ENCODE measurements around the gene NLK. TPM values are rescaled to one million over a fixed set of nuclear protein-coding genes. Genes with fewer than 3 reads are reported as not detected.

Gene NLK
- total and polyA plus RNA-seq, 10 of the 15 experiments (the other 5 are each of a cell fraction or from before 2014, with no cell fraction given) = 5.0 to 22.9 (median 15.0) TPM

DNA sequence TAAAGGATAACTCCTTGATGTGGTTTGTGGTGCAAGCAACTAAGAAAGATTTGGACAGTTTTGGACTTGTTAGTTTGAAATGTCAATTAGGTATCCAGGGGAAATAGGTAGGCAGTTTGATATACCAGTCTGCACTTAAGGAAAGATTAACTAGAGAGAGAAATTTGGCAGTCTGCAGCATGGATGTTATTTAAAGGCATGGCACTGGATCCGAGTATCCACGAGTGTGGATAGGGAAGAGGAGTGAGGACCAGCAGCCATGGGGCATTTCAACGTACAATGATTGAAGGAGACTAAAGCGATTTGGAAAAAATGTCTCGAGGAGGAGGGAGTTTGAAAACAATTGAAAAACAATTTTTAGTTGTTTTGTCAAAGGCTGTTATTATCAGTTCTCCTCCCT lies 117.4 kb downstream of the NLK start:
- TF ChIP-seq SREBF1 (IDR thresholded peaks at IDR 0.05; ENCODE audit: low read length) = no peak
- no peak for TF ChIP-seq HDAC6 (IDR thresholded peaks at IDR 0.05; ENCODE audit: unreplicated experiment)
- no peak for TF ChIP-seq MXI1 (IDR thresholded peaks at IDR 0.05; ENCODE audit: low read depth, low read length)
- TF ChIP-seq, protein P1, sequence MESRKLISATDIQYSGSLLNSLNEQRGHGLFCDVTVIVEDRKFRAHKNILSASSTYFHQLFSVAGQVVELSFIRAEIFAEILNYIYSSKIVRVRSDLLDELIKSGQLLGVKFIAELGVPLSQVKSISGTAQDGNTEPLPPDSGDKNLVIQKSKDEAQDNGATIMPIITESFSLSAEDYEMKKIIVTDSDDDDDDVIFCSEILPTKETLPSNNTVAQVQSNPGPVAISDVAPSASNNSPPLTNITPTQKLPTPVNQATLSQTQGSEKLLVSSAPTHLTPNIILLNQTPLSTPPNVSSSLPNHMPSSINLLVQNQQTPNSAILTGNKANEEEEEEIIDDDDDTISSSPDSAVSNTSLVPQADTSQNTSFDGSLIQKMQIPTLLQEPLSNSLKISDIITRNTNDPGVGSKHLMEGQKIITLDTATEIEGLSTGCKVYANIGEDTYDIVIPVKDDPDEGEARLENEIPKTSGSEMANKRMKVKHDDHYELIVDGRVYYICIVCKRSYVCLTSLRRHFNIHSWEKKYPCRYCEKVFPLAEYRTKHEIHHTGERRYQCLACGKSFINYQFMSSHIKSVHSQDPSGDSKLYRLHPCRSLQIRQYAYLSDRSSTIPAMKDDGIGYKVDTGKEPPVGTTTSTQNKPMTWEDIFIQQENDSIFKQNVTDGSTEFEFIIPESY (IDR thresholded peaks at IDR 0.05) = no peak
- TF ChIP-seq RBBP5 (conservative IDR thresholded peaks at IDR 0.05) = no peak
- no peak for TF ChIP-seq PAX8 (IDR thresholded peaks at IDR 0.05)
- no peak for TF ChIP-seq FOXM1 (IDR thresholded peaks at IDR 0.05; ENCODE audit: low read depth, low read length)
- TF ChIP-seq, protein P2, sequence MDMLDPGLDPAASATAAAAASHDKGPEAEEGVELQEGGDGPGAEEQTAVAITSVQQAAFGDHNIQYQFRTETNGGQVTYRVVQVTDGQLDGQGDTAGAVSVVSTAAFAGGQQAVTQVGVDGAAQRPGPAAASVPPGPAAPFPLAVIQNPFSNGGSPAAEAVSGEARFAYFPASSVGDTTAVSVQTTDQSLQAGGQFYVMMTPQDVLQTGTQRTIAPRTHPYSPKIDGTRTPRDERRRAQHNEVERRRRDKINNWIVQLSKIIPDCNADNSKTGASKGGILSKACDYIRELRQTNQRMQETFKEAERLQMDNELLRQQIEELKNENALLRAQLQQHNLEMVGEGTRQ (IDR thresholded peaks at IDR 0.05; ENCODE audit: borderline replicate concordance, low read depth, low read length) = no peak
- TF ChIP-seq, protein P3, sequence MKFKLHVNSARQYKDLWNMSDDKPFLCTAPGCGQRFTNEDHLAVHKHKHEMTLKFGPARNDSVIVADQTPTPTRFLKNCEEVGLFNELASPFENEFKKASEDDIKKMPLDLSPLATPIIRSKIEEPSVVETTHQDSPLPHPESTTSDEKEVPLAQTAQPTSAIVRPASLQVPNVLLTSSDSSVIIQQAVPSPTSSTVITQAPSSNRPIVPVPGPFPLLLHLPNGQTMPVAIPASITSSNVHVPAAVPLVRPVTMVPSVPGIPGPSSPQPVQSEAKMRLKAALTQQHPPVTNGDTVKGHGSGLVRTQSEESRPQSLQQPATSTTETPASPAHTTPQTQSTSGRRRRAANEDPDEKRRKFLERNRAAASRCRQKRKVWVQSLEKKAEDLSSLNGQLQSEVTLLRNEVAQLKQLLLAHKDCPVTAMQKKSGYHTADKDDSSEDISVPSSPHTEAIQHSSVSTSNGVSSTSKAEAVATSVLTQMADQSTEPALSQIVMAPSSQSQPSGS (IDR thresholded peaks at IDR 0.05; ENCODE audit: low read length) = no peak
- TF ChIP-seq, protein P4, sequence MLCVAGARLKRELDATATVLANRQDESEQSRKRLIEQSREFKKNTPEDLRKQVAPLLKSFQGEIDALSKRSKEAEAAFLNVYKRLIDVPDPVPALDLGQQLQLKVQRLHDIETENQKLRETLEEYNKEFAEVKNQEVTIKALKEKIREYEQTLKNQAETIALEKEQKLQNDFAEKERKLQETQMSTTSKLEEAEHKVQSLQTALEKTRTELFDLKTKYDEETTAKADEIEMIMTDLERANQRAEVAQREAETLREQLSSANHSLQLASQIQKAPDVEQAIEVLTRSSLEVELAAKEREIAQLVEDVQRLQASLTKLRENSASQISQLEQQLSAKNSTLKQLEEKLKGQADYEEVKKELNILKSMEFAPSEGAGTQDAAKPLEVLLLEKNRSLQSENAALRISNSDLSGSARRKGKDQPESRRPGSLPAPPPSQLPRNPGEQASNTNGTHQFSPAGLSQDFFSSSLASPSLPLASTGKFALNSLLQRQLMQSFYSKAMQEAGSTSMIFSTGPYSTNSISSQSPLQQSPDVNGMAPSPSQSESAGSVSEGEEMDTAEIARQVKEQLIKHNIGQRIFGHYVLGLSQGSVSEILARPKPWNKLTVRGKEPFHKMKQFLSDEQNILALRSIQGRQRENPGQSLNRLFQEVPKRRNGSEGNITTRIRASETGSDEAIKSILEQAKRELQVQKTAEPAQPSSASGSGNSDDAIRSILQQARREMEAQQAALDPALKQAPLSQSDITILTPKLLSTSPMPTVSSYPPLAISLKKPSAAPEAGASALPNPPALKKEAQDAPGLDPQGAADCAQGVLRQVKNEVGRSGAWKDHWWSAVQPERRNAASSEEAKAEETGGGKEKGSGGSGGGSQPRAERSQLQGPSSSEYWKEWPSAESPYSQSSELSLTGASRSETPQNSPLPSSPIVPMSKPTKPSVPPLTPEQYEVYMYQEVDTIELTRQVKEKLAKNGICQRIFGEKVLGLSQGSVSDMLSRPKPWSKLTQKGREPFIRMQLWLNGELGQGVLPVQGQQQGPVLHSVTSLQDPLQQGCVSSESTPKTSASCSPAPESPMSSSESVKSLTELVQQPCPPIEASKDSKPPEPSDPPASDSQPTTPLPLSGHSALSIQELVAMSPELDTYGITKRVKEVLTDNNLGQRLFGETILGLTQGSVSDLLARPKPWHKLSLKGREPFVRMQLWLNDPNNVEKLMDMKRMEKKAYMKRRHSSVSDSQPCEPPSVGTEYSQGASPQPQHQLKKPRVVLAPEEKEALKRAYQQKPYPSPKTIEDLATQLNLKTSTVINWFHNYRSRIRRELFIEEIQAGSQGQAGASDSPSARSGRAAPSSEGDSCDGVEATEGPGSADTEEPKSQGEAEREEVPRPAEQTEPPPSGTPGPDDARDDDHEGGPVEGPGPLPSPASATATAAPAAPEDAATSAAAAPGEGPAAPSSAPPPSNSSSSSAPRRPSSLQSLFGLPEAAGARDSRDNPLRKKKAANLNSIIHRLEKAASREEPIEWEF (IDR thresholded peaks at IDR 0.05; ENCODE audit: insufficient replicate concordance, low read depth, low read length) = no peak
- in situ Hi-C loops (cut with MboI) = no loop called here
- CTCF ChIA-PET = no interaction called here

More for the DNA sequence above, 117.4 kb downstream of the NLK start:
- no peak for FAIRE-seq
- RAD21 ChIA-PET (ENCODE audit: unreplicated experiment) = no interaction called here
- 90% methylated on average over 5 of the region's 5 CpGs for WGBS (ENCODE audit: insufficient coverage, insufficient replicate concordance, low lambda C conversion rate, missing lambda C conversion rate)
- Histone ChIP-seq H3K36me3 (ENCODE audit: control insufficient read depth in 2 of 2, insufficient read depth in 2 of 2, low read length in 1 of 2) (no peaks in the 10 kb centered on the region), H3K27me3 (replicated peaks in 1 of 2; ENCODE audit: control insufficient read depth in 2 of 2, insufficient read depth in 2 of 2, low read length in 1 of 2) (no peaks in the 10 kb centered on the region), H3K4me1 (ENCODE audit: control insufficient read depth, insufficient read depth, low read length) (no peaks in the 10 kb centered on the region), H2AFZ (ENCODE audit: control insufficient read depth, low read depth, low read length) (no peak overlapping the region), H3K79me2 (ENCODE audit: control insufficient read depth, insufficient read depth, low read length) (no peaks in the 10 kb centered on the region), H3K9me3 (replicated peaks; ENCODE audit: control insufficient read depth, insufficient read depth, low read length) (no peaks in the 10 kb centered on the region), H3K27ac (ENCODE audit: control insufficient read depth, insufficient read depth) (no peak overlapping the region), H3K4me3 (no peak overlapping the region), H3K9ac (ENCODE audit: control insufficient read depth, insufficient read depth, low read length) (no peak overlapping the region), H4K20me1 (ENCODE audit: control insufficient read depth, insufficient read depth) (no peaks in the 10 kb centered on the region), H3K4me2 (ENCODE audit: control insufficient read depth, insufficient read depth) (no peak overlapping the region)
- ATAC-seq = no peak
- intact Hi-C loops (cut with micrococcal nuclease; ENCODE audit: unreplicated experiment) = no loop called here
- no peak for DNase-seq (ENCODE audit: low read depth, low spot score)
- no TSS peak for BruUV-seq (replicated peaks)
- SMC1A ChIA-PET (ENCODE audit: uncharacterized antibody, unreplicated experiment) = no interaction called here
- POLR2A ChIA-PET = no interaction called here

Data from GM12878 (cell line).